Keratinocyte (primary cell): ENCODE results near the gene ONECUT2. TPM values are rescaled to one million over a fixed set of nuclear protein-coding genes. Genes with fewer than 3 reads are reported as not detected.

Experiments used
- DNase-seq: peaks from one replicate; pipeline ENCODE4 v3.0.0-alpha.2; 2011; ENCODE audit warnings: low read depth, missing footprints, low spot score
- FAIRE-seq: peaks from 2 replicates; lab custom pipeline; 2011; peaks lifted over from hg19 to GRCh38; lab: Jason Lieb, UNC
- H2AFZ ChIP-seq: 2 replicates; pipeline ENCODE4 v1.6.0; 2012; ENCODE audit warnings: low read length, control low read depth, inconsistent platforms; ENCODE audit not compliant: control insufficient read depth
- H3K27ac ChIP-seq: 2 replicates; pipeline ENCODE4 v1.5.1; 2011; ENCODE audit warnings: low read length; ENCODE audit not compliant: control insufficient read depth, insufficient read depth
- H3K27me3 ChIP-seq: 3 replicates; pipeline ENCODE4 v1.6.0; 2011; ENCODE audit warnings: low read length; ENCODE audit not compliant: control insufficient read depth, insufficient read depth; ENCODE audit errors: extremely low read depth
- H3K36me3 ChIP-seq, 2 experiments: 2 replicates in 1 of 2; 3 replicates in 1 of 2; pipeline ENCODE4 v1.5.1; 2011; ENCODE audit warnings: low read length in 2 of 2, mild to moderate bottlenecking in 1 of 2; ENCODE audit not compliant: control insufficient read depth in 2 of 2, insufficient read depth in 2 of 2; ENCODE audit errors: extremely low read depth in 1 of 2
- H3K4me1 ChIP-seq: 3 replicates; pipeline ENCODE4 v1.5.1; 2011; ENCODE audit warnings: low read length; ENCODE audit not compliant: control insufficient read depth, insufficient read depth; ENCODE audit errors: extremely low read depth
- H3K4me2 ChIP-seq: 3 replicates; pipeline ENCODE4 v1.6.0; 2011; ENCODE audit warnings: low read depth, low read length; ENCODE audit not compliant: control insufficient read depth, insufficient read depth; ENCODE audit errors: extremely low read depth
- H3K4me3 ChIP-seq, 3 experiments: fragments of 200-600 bp in 1 of 3; sonication (generic) in 1 of 3; 2 replicates in 2 of 3; 3 replicates in 1 of 3; pipeline ENCODE4 v1.5.1; 2011 to 2016; ENCODE audit warnings: low read length in 3 of 3, mild to moderate bottlenecking in 3 of 3, control low read depth in 2 of 3, inconsistent platforms in 1 of 3, low read depth in 1 of 3, mixed read lengths in 1 of 3, mixed run types in 1 of 3, moderate library complexity in 1 of 3; ENCODE audit not compliant: control insufficient read depth in 2 of 3, insufficient read depth in 2 of 3; ENCODE audit errors: extremely low read depth in 1 of 3
- H3K79me2 ChIP-seq: 2 replicates; pipeline ENCODE4 v1.6.0; 2012; ENCODE audit warnings: low read length; ENCODE audit not compliant: control insufficient read depth, insufficient read depth
- H3K9ac ChIP-seq: 3 replicates; pipeline ENCODE4 v1.6.0; 2011; ENCODE audit warnings: low read length; ENCODE audit not compliant: control insufficient read depth, insufficient read depth; ENCODE audit errors: extremely low read depth
- H3K9me1 ChIP-seq: 3 replicates; pipeline ENCODE4 v1.6.0; 2011; ENCODE audit warnings: low read length; ENCODE audit not compliant: control insufficient read depth, insufficient read depth; ENCODE audit errors: extremely low read depth
- H3K9me3 ChIP-seq: 2 replicates; pipeline ENCODE4 v1.5.1; 2012; ENCODE audit warnings: low read depth, low read length; ENCODE audit not compliant: control insufficient read depth
- H4K20me1 ChIP-seq: 3 replicates; pipeline ENCODE4 v1.6.0; 2011; ENCODE audit warnings: low read length; ENCODE audit not compliant: control insufficient read depth, insufficient read depth; ENCODE audit errors: extremely low read depth
- EZH2 ChIP-seq: IDR thresholded peaks from one replicate; pipeline ENCODE4 v1.6.1; 2012; ENCODE audit warnings: inconsistent platforms, mild to moderate bottlenecking, low read length, moderate library complexity
- dilution Hi-C: fragments of 300-500 bp; cut with MboI; formaldehyde crosslinking; loops from one replicate; pipeline ENCODE4 v1.7.0; 2020; ENCODE audit warnings: low sequenced_read_pairs; ENCODE audit not compliant: extremely low pct_ligation_motif_present
- polyA plus RNA-seq, 5 experiments: library from polyadenylated mRNA; depleted of rRNA in 3 of 5; stranded (reverse) in 3 of 5; stranded (forward) in 1 of 5; unstranded in 1 of 5; fragments of >200 nt; gene quantifications; 1 replicate in 1 of 5; 2 replicates in 3 of 5; 3 replicates in 1 of 5; pipeline versions ENCODE4 v1.2.1 to v1.2.3, GENCODE V29; 2011 to 2012; ENCODE audit warnings: missing spikeins in 2 of 5, low read depth in 1 of 5, low replicate concordance in 1 of 5
- TF ChIP-seq, protein P1 (sequence below), 3 experiments: IDR thresholded peaks in 1 of 3; conservative IDR thresholded peaks in 1 of 3; optimal IDR thresholded peaks in 1 of 3; 2 replicates in 2 of 3; 3 replicates in 1 of 3; pipeline versions ENCODE3 to v1.5.1; 2011; ENCODE audit warnings: low read length in 3 of 3, mild to moderate bottlenecking in 3 of 3, moderate library complexity in 2 of 3, control low read depth in 1 of 3, inconsistent platforms in 1 of 3; ENCODE audit not compliant: insufficient read depth in 2 of 3; ENCODE audit errors: extremely low read depth in 1 of 3

Gene ONECUT2
- polyA plus RNA-seq, 1 donor (not counting 4 experiments of a cell fraction or from before 2014, with no cell fraction given): 0.01 TPM

DNA sequence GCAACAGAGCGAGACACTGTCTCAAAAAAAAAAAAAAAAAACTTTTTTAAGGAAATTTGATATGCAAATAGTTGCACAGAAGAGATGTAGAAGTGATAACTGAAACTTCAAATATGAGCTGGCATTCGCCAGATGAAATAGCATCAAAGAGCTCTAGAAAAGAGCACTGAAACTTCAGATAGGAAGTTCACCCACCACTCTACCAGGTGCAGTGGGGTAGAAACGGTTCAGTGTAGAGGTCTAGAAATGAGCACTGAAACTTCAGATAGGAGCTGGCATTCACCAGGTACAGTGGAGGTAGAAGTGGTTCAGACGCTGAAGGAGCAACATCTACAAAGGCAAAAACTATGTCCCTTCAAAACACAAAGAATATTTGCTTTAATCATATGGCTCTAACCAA, 9.0 kb upstream of the ONECUT2 start:
- H3K9ac ChIP-seq: no peak overlapping the region
- FAIRE-seq (no peak), DNase-seq (no peak)
- H3K9me1 ChIP-seq: no peaks in the 10 kb centered on the region
- H3K4me1 ChIP-seq: no peaks in the 10 kb centered on the region
- no peak overlapping the region for H3K27ac ChIP-seq
- TF ChIP-seq, protein P1, sequence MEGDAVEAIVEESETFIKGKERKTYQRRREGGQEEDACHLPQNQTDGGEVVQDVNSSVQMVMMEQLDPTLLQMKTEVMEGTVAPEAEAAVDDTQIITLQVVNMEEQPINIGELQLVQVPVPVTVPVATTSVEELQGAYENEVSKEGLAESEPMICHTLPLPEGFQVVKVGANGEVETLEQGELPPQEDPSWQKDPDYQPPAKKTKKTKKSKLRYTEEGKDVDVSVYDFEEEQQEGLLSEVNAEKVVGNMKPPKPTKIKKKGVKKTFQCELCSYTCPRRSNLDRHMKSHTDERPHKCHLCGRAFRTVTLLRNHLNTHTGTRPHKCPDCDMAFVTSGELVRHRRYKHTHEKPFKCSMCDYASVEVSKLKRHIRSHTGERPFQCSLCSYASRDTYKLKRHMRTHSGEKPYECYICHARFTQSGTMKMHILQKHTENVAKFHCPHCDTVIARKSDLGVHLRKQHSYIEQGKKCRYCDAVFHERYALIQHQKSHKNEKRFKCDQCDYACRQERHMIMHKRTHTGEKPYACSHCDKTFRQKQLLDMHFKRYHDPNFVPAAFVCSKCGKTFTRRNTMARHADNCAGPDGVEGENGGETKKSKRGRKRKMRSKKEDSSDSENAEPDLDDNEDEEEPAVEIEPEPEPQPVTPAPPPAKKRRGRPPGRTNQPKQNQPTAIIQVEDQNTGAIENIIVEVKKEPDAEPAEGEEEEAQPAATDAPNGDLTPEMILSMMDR (optimal IDR thresholded peaks at IDR 0.05 in 1 of 3, IDR thresholded peaks at IDR 0.05 in 1 of 3, conservative IDR thresholded peaks at IDR 0.05 in 1 of 3; ENCODE audit: extremely low read depth in 1 of 3, insufficient read depth in 2 of 3, low read length in 3 of 3): no peak
- no peak for TF ChIP-seq EZH2
- no peak overlapping the region for H3K4me3 ChIP-seq
- peaks cover 54% of the 10 kb centered on the region for H3K27me3 ChIP-seq
- H4K20me1 ChIP-seq: no peaks in the 10 kb centered on the region
- dilution Hi-C loops: no loop called here
- no peaks in the 10 kb centered on the region for H3K36me3 ChIP-seq
- H3K4me2 ChIP-seq: no peak overlapping the region
- no peaks in the 10 kb centered on the region for H3K9me3 ChIP-seq
- H2AFZ ChIP-seq: no peak overlapping the region
- no peaks in the 10 kb centered on the region for H3K79me2 ChIP-seq

DNA sequence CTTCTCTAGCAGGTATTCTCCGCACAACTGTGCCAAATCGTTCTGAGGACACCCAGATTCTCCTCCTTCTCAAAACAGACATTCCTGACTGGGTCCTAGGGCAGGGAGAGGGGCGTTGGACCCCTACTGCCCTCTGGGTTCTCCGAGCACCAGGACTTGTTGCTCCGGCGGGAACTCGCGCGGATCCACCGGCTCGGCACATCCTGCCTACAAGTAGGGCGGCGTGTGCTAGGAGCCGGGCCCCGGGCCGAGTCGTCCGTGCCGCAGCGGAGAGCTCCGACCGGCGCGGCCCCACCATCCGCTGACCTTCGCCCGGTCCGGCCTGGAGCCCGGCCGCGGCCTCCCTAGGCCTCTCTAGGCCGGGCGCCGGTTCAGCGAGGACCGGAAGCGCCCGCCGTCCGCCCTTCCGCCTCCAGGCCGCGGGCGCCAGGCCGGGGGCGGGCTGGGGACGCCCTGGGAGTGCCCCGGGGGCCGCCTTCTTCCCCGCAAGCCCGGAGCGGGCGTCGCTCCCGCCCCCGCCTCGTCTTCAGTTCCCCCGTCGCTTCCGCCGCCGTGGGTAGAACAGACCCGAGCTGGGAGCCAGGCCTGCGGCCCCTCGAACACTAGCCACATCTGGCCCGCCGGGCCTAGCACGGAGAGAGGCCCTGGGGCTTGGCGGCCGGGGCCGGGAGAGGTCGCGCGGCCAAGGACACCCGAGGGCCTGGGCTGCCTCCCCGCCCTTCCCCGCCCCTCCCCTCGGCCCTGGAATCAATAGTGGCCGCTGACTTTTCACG, 7.6 kb upstream of the ONECUT2 start:
- H3K9me1 ChIP-seq: no peaks in the 10 kb centered on the region
- FAIRE-seq (no peak), DNase-seq (no peak)
- H3K9me3 ChIP-seq: no peaks in the 10 kb centered on the region
- no peak overlapping the region for H3K9ac ChIP-seq
- no peak overlapping the region for H3K4me3 ChIP-seq
- no peak overlapping the region for H2AFZ ChIP-seq
- TF ChIP-seq, protein P1 (optimal IDR thresholded peaks at IDR 0.05 in 1 of 3, IDR thresholded peaks at IDR 0.05 in 1 of 3, conservative IDR thresholded peaks at IDR 0.05 in 1 of 3; ENCODE audit: extremely low read depth in 1 of 3, insufficient read depth in 2 of 3, low read length in 3 of 3): no peak
- peak; percentile 97 for TF ChIP-seq EZH2
- no peaks in the 10 kb centered on the region for H3K79me2 ChIP-seq
- no peak overlapping the region for H3K4me2 ChIP-seq
- no peaks in the 10 kb centered on the region for H3K36me3 ChIP-seq
- H3K27ac ChIP-seq: no peak overlapping the region
- peaks cover 68% of the 10 kb centered on the region for H3K27me3 ChIP-seq
- H4K20me1 ChIP-seq: no peaks in the 10 kb centered on the region
- H3K4me1 ChIP-seq: no peaks in the 10 kb centered on the region
- dilution Hi-C loops: no loop called here
